KG1 (cell line): Measurements from ENCODE around the gene FADS3.

Experiments
- DNase-seq: peaks from one replicate; lab custom pipeline; 2025; lab: John Stamatoyannopoulos, UW

FADS3 gene

DNA sequence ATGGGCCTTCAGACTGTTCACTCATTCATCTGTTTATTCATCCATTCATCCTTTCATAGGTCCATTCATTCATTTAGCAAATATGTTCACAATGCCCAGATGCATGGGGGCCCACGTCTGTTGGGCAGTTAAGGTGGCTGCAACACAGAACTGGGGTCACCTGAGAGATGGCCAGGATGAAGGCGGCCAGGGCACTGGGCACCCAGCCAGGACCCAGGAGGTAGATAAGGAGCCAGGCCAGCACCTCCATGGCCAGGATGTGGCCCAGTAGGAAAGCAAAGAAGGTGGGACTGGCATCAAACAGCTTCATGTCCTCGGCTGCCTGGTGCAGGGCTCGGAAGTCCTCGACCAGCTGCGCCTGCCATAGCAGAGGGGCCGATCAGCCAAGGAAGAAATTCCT lies 12.2 kb downstream of the FADS3 start:
- DNase-seq = no peak

DNA sequence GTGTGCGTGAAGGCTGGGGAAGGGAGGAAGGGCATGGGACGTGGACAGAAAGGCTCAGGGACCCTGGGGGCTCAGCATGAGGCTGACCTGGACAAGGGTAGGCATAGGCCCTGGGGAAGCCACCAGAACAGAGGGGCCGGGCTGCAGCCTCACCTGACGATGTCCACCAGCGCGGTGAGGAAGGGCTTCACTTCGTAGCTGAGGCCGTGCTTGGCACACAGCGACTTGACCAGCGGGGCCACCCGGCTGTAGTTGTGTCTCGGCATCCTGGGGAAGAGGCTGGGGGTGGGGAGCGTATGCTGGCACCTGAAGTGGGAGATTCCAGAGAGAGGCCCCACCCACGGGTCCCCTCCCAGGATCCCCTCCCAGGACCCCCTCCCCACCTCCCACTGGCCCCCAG lies 15.6 kb downstream of the FADS3 start:
- DNase-seq = no peak

DNA sequence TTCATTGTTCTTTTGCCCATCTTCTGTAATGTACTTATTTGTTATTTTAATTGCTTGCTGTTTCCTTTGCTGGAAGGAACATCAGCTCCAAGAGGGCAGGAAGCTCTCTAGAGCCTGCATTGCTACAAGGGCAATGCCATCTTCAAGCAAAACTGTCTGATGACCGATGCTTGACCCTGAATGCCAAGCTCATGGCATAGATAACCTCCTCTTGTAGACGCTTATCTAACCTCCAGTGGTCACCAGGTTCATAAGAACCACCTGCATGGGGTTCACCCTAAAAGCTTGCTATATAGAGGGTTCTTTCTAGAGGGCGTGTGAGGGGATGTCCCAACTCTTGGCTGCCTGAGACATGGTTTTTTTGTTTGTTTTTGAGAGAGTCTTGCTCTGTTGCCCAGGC lies 16.5 kb downstream of the FADS3 start:
- no peak for DNase-seq

DNA sequence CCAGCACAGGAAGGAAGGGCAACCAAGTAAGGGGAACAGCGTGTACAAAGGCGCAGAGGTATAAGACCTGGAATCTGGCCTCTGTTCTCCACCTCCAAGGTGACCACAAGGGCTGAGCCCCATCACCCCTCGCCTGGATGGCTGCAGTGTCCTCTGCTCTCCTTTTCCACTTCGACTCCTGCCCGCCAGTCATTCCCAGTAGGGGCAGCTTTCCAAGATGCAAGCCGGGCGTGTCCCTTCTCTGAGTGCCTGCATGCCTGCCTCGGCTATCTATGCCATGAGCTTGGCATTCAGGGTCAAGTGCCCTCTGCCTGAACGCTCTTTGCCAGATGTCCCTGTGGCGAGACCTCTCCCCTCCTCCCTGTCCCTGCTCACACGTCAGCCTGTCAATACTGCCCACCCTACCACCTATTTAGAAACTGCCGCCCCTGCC lies 17.0 kb downstream of the FADS3 start:
- DNase-seq = no peak

DNA sequence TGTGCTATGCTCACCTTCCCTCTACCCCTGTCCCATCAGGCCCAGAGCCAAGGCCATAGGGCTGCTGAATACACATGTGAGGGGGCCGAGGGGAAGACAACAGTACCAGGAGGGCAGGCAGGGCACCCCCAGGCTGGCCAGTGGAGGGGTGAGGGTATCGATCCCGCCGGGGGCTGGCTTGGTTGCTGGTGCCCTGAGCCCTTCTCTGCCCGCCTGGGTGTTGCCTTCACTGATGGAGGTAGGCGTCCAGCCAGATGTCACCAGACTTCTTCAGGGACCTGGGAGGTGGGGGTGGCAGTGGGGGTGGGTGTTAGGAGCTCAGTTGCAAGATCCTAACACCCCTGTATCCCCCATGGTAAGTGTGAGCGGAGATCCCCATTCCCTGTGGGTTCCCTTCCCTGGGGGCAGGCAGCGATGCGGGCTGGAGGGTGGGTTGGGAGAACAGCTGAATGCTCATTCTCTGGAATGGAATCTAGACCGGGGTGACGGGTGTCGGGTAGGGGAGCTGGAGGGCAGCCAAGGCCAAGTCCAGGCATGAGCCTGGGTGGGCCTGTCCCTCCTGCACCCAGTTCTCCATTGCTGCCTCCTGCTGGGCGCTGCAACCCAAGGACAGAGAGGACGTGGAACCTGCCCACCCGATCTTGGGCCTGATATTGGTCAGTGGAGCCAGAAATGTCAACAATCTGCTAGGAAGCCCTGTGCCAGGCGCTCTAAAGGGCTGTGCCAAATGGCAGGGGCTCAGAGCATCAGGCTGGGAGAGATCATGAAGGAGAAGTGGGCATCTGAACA lies 17.6 kb downstream of the FADS3 start:
- no peak for DNase-seq

- no peak for DNase-seq
Measured at GRCh38 chr11:61872935-61873565, 18.3 kb downstream of the FADS3 start.

- peak; percentile 36 for DNase-seq
Measured at GRCh38 chr11:61871158-61871597, 20.2 kb downstream of the FADS3 start.

- no peak for DNase-seq
Measured at GRCh38 chr11:61870541-61871031, 20.8 kb downstream of the FADS3 start.

DNA sequence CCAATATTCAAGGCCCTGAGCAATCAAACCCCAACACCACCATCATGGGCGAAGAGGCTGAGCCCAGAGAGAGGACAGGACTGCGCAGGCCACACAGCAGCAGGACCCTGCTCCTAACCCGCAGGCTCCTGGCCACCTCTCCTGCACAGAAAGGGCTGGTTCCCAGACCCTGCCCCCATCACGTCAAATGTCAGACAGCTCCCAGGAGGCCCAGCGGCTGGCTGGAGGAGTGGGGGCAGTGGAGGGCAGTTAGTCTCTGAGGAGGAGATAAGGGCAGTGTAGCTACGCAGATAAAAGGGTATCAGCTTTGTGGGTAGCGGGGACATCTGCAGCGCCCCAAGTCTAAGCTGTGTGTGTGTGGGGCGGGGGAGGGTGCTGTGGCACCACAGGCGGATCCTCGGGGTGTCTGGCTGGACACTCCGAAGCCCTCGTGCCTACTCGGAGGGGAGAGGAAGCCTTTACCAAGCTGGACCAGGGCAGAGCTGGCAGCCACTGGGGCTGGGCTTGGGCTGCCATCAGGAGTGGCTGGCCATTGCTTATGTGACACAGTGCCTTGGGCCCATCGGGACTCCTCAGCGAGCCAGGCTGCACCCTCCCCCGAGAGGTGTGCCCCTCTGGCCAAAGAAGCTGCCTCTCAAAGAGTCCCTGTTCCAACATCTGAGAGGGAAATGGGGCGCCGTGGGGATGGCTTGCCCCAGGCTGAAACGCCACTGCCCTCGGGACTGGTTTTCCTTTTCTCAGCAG lies 21.5 kb downstream of the FADS3 start:
- DNase-seq = no peak

GRCh38 chr11:61869429-61869707 lies 22.0 kb downstream of the FADS3 start:
- no peak for DNase-seq

DNA sequence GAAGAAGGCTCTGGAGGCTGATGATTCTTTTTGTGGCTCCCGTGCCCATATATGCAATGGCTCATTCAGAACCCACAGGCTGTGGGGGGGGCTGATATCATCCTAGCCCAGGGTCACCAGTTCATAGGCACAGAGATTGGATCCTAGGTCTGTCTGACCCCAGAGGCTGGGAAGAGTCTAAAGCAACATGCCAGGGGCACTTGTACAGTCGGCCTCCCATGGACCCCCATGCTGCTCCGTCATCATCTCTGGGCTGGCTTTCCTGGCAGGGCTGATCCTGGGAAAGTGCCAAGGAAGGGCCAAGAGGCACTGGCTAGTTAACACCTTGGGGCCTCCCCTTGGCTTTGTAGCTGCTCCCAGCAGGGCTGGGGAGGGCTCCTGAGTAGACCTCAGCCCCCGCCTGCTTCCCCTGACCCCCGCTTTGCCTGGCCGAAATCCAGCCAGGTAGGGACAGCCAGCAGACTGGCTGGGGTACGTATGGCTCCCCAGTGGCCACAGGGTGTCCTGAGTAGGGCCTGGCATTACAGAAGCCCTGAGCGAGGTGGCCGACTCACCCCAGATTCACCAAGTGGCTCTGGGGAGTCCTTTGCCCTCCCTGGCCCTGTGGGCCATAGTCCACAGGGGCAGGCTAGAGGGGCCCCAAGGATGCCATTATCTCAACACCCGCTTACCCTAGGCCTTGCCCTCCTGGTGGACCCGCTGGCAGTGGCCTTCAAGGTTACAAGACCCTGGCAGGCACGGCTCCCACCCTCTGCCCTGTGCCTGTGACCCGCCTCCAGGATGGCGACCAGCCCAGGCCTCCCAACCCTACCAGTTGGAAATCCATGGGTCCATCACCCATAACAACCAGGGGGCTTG lies 22.5 kb downstream of the FADS3 start:
- DNase-seq = no peak

DNA sequence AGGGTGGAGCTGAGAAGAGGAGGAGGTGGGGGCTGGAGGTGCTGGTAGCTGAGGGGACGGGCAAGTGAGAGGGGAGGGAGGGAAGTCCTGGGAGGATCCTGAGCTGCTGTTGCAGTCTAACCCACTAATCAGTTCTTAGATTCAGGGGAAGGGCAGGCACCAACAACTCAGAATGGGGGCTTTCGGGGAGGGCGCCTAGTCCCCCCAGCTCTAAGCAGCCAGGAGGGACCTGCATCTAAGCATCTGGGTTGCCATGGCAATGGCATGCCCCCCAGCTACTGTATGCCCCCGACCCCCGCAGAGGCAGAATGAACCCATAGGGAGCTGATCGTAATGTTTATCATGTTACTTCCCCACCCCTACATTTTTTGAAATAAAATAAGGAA lies 24.4 kb downstream of the FADS3 start:
- DNase-seq = no peak

- DNase-seq = no peak
Measured at GRCh38 chr11:61866231-61866957, 25.0 kb downstream of the FADS3 start.

DNA sequence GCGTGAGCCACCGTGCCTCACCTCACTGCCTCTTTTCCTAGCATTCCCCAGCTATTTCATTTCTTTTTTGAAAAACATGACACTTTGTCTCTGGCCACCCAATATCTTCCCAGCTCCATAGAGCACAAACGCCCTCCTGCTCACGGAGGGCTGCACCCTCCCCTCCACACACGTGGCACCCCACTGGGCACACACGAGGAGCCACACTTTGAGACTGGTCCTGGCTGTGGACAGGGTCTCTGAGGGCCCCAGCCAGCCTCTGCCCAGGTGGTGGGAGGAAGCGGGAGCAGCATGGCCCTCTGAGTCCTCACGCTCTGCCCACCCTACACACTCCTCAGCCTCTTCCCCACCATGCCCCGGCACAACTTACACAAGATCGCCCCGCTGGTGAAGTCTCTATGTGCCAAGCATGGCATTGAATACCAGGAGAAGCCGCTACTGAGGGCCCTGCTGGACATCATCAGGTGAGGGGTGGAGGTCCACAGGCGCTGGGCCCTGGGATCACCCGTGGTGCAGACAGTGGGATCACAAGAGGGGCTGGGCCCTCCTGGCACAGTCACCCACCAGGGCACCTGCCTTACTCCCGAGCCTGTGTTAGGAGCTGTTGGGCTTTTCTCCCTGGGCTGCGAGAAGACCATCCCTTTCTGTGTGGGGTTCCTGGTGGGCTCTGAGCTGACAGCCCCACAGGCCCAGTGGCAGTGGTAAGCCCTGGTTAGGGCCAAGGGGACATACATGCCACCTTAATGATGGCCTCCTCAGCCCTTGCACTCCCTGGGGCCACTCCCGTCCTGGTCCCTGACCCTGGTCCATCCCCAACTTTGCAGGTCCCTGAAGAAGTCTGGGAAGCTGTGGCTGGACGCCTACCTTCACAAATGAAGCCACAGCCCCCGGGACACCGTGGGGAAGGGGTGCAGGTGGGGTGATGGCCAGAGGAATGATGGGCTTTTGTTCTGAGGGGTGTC lies 26.2 kb downstream of the FADS3 start:
- no peak for DNase-seq

DNA sequence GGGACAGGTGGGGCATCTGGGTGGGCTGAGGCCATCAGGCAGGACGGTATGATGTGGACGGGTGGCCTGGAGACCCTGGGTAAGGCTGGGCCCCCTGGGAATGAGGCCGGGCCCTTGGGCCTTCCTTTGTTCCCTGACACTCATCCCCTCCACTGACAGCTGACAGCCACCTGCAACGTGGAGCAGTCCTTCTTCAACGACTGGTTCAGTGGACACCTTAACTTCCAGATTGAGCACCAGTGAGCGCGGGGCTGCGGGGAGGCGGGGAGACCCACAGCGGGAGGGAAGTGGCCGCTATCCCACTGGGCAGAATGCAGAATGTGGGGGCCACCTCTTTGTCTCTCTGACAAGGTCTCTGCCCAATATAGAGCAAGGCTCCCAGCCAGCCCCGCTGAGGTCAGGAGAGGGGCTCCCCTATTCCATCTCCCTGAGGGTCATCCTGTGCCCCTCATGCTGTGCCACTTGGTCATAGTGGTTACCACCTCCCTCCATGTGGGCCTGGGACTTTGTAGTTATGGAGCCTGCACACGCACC lies 27.7 kb downstream of the FADS3 start:
- no peak for DNase-seq

DNA sequence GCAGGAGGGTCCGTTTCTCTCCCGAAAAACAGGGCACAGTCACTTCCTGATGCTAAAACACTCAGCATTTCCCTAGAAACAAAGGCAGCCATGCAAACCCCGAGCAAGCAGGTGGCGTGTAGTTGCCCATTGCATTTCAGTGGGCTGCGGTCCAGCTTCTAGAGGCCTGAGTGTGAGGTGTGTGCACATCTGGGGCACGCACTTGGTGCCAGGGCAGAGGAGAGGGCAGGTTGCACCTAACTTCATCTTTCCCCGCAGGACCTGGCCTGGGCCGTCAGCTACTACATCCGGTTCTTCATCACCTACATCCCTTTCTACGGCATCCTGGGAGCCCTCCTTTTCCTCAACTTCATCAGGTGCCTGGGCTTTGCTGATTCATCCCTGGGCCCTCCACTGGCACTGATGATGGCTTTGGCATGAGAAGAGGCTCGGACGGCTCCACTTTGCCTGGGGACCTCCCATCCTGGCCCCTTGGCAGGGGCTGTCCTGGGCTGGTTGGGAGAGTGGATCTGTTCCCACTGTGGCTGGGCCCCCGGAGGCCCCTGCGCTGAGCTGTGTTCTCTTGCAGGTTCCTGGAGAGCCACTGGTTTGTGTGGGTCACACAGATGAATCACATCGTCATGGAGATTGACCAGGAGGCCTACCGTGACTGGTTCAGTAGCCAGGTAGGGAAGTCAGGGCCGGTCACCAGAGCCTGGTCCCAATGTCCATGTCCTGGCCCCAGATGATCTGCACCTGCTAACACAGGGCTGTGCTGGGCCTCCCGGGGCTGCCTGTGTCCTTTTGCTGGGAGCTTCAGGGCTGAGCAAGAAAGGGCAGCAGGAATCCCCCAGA lies 28.4 kb downstream of the FADS3 start:
- no peak for DNase-seq

GRCh38 chr11:61861634-61862033 lies 29.7 kb downstream of the FADS3 start:
- no peak for DNase-seq

DNA sequence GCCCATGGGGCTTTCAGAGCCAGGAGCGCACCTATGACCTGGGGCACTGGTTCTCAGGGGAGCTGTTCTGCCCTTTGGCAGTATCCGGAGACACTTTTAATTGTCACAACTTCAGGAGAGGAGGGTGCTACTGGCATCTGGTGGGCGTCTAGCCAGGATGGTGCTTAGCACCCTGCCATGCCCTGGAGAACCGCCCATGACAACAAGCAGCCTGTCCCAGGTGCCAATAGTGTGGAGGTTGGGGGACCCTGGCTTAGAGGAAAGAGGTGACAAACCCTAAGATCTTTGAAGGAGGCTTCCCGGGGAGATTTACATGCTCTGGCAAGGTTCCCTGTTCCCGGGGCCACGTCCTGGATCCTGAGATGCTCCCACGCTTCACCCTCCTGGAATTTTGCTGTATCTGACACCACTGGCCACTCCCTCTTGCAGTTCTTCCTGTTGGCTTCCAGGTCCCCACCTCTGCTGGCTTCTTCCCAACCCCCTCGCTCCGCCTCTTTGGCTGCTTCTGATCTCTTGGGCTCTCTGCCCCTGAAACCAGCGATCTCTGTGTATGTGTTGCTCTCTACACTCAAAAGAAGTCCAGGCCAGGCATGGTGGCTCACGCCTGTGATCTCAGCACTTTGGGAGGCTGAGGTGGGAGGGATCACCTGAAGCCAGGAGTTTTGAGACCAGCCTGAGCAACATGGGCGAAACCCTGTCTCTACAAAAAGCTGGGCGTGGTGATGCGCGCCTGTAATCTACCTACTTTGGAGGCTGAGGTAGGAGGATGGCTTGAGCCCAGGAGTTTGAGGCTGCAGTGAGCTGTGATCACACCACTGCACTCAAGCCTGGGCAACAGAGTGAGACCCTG lies 31.1 kb downstream of the FADS3 start:
- no peak for DNase-seq
